GM23248 (cell line): ENCODE measurements around the gene ALDH1L1.

Experiments
- EZH2 ChIP-seq: fragments of 200-600 bp; sonication (generic); IDR thresholded peaks from 2 replicates; pipeline ENCODE4 v1.6.1; 2018; ENCODE audit warnings: antibody characterized with exemption, mild to moderate bottlenecking; ENCODE audit not compliant: insufficient read depth, poor library complexity, severe bottlenecking
- EZH2phosphoT487 ChIP-seq: fragments of 200-600 bp; sonication (generic); IDR thresholded peaks from 2 replicates; pipeline ENCODE4 v1.6.1; 2018; ENCODE audit warnings: antibody characterized with exemption, moderate library complexity, mild to moderate bottlenecking, low read depth; ENCODE audit not compliant: insufficient read depth

GRCh38 chr3:126110431-126111125 is 69.8 kb downstream of the ALDH1L1 start:
- TF ChIP-seq EZH2 (no peak), EZH2phosphoT487 (no peak)
